NOMO-1 treated with dmso at 0.1 percent for 144 hours (cell line): ENCODE data around the gene REXO4.
"Not testable (repeated sequence)": the region's sequence is repeated elsewhere in the genome, so short reads cannot be mapped to it uniquely, and the experiment has no call there.

Experiments used
- DNase-seq: peaks from one replicate; lab custom pipeline; 2025; ENCODE audit not compliant: unreplicated experiment; lab: John Stamatoyannopoulos, UW

The REXO4 gene

GRCh38 chr9:133389562-133389961 is 28.2 kb downstream of the REXO4 start:
- no peak for DNase-seq

- DNase-seq, result no peak
Observed at GRCh38 chr9:133389025-133389557, 28.7 kb downstream of the REXO4 start.

GRCh38 chr9:133387680-133388079 is 30.1 kb downstream of the REXO4 start:
- DNase-seq, result no peak

- no peak for DNase-seq
Observed at GRCh38 chr9:133386338-133386737, 31.5 kb downstream of the REXO4 start.

- DNase-seq, result no peak
Observed at GRCh38 chr9:133385452-133385851, 32.4 kb downstream of the REXO4 start.

- no peak for DNase-seq
Observed at GRCh38 chr9:133384736-133385321, 33.0 kb downstream of the REXO4 start.

- DNase-seq, result no peak
Observed at GRCh38 chr9:133383438-133383837, 34.4 kb downstream of the REXO4 start.

GRCh38 chr9:133382507-133383141 is 35.2 kb downstream of the REXO4 start:
- no peak for DNase-seq

- no peak for DNase-seq
Observed at GRCh38 chr9:133380734-133381133, 37.1 kb downstream of the REXO4 start.

- no peak for DNase-seq
Observed at GRCh38 chr9:133379153-133380086, 38.4 kb downstream of the REXO4 start.

GRCh38 chr9:133378408-133378962 is 39.3 kb downstream of the REXO4 start:
- DNase-seq, result no peak

- no peak for DNase-seq
Observed at GRCh38 chr9:133377721-133378216, 40.0 kb downstream of the REXO4 start.

GRCh38 chr9:133377280-133377679 is 40.5 kb downstream of the REXO4 start:
- DNase-seq, result not testable (repeated sequence)

GRCh38 chr9:133375724-133376654 is 41.8 kb downstream of the REXO4 start, which contains the start of the genes STKLD1 and SURF4:
Gene STKLD1 (plus strand): TSS chr9:133376366. CDS start chr9:133376474, 108 bp downstream.
Gene SURF4 (minus strand): TSS chr9:133376060. CDS start chr9:133375969, 91 bp downstream.
- peak; percentile 94 for DNase-seq

- DNase-seq, result no peak
Observed at GRCh38 chr9:133375116-133375723, 42.6 kb downstream of the REXO4 start.

GRCh38 chr9:133374612-133375115 is 43.1 kb downstream of the REXO4 start:
- peak; percentile 34 for DNase-seq

- DNase-seq, result no peak
Observed at GRCh38 chr9:133372144-133372543, 45.7 kb downstream of the REXO4 start.

- DNase-seq, result no peak
Observed at GRCh38 chr9:133371261-133371711, 46.5 kb downstream of the REXO4 start.

GRCh38 chr9:133370685-133371084 is 47.1 kb downstream of the REXO4 start:
- DNase-seq, result no peak
